Islet of Langerhans (tissue), 1 donor: ENCODE measurements around the gene GOLPH3.
"Not testable (repeated sequence)": the region's sequence is repeated elsewhere in the genome, so short reads cannot be mapped to it uniquely, and the experiment has no call there.

ENCODE experiments used
- FAIRE-seq: peaks from one replicate; lab custom pipeline; 2011; peaks lifted over from hg19 to GRCh38; lab: Jason Lieb, UNC

Gene GOLPH3

GRCh38 chr5:32132757-32133156 lies 41.4 kb downstream of the GOLPH3 start:
- no peak for FAIRE-seq

GRCh38 chr5:32131604-32132003 lies 42.5 kb downstream of the GOLPH3 start:
- FAIRE-seq: no peak

GRCh38 chr5:32130865-32131264 lies 43.3 kb downstream of the GOLPH3 start:
- no peak for FAIRE-seq

GRCh38 chr5:32129074-32129598 lies 45.0 kb downstream of the GOLPH3 start:
- peak; percentile 81 for FAIRE-seq

- FAIRE-seq: no peak
Measured at GRCh38 chr5:32127711-32128110, 46.4 kb downstream of the GOLPH3 start.

- no peak for FAIRE-seq
Measured at GRCh38 chr5:32126691-32127090, 47.4 kb downstream of the GOLPH3 start.

- FAIRE-seq: peak; percentile 79
Measured at GRCh38 chr5:32123889-32124676, 50.0 kb downstream of the GOLPH3 start.

- no peak for FAIRE-seq
Measured at GRCh38 chr5:32123058-32123805, 50.9 kb downstream of the GOLPH3 start.

GRCh38 chr5:32118922-32119321 lies 55.2 kb downstream of the GOLPH3 start:
- not testable (repeated sequence) for FAIRE-seq

GRCh38 chr5:32116574-32117313 lies 57.4 kb downstream of the GOLPH3 start:
- FAIRE-seq: no peak

GRCh38 chr5:32115985-32116384 lies 58.1 kb downstream of the GOLPH3 start:
- no peak for FAIRE-seq

GRCh38 chr5:32110111-32110696 lies 63.9 kb downstream of the GOLPH3 start:
- FAIRE-seq: no peak

GRCh38 chr5:32109236-32109635 lies 64.9 kb downstream of the GOLPH3 start:
- no peak for FAIRE-seq

GRCh38 chr5:32108167-32108566 lies 66.0 kb downstream of the GOLPH3 start:
- FAIRE-seq: no peak

- no peak for FAIRE-seq
Measured at GRCh38 chr5:32107291-32107690, 66.8 kb downstream of the GOLPH3 start.

- FAIRE-seq: no peak
Measured at GRCh38 chr5:32103521-32103920, 70.6 kb downstream of the GOLPH3 start.

GRCh38 chr5:32102254-32102986 lies 71.7 kb downstream of the GOLPH3 start:
- FAIRE-seq: no peak

GRCh38 chr5:32100691-32101302 lies 73.3 kb downstream of the GOLPH3 start:
- FAIRE-seq: no peak

- no peak for FAIRE-seq
Measured at GRCh38 chr5:32100230-32100629, 73.9 kb downstream of the GOLPH3 start.

GRCh38 chr5:32099486-32100035 lies 74.6 kb downstream of the GOLPH3 start:
- no peak for FAIRE-seq

GRCh38 chr5:32098890-32099310 lies 75.2 kb downstream of the GOLPH3 start:
- no peak for FAIRE-seq
